RWPE2 (cell line): ENCODE data around the gene CA10.

ENCODE experiments used
- ATAC-seq: fragments of 200-7000 bp; cut with Tn5 transposase; 3 replicates; pipeline ENCODE4 v1.9.1; 2021; ENCODE audit warnings: low read depth
- DNase-seq: peaks from one replicate; pipeline ENCODE4 v3.0.0-alpha.2; 2020; ENCODE audit warnings: low spot score
- H3K27ac ChIP-seq: fragments of 450-650 bp; 2 replicates; pipeline ENCODE4 v1.5.1; 2017; ENCODE audit warnings: mild to moderate bottlenecking; ENCODE audit not compliant: poor library complexity, severe bottlenecking
- H3K27me3 ChIP-seq: fragments of 250-450 bp; sonication (Bioruptor Pico); 2 replicates; pipeline ENCODE4 v1.5.1; 2021; ENCODE audit warnings: mild to moderate bottlenecking, moderate library complexity; ENCODE audit not compliant: insufficient read depth, poor library complexity, severe bottlenecking
- H3K36me3 ChIP-seq: fragments of 250-450 bp; sonication (Bioruptor Pico); 2 replicates; pipeline ENCODE4 v1.5.1; 2020; ENCODE audit warnings: low read depth, mild to moderate bottlenecking, moderate library complexity
- H3K4me1 ChIP-seq: fragments of 250-450 bp; sonication (Bioruptor Pico); 2 replicates; pipeline ENCODE4 v1.5.1; 2021; ENCODE audit warnings: mild to moderate bottlenecking, moderate library complexity; ENCODE audit not compliant: insufficient read depth, poor library complexity, severe bottlenecking
- H3K4me3 ChIP-seq: fragments of 250-450 bp; sonication (Bioruptor Pico); 2 replicates; pipeline ENCODE4 v1.5.1; 2021; ENCODE audit warnings: mild to moderate bottlenecking, moderate library complexity; ENCODE audit not compliant: severe bottlenecking
- H3K9me3 ChIP-seq: fragments of 250-450 bp; sonication (Bioruptor Pico); 2 replicates; pipeline ENCODE4 v1.5.1; 2021; ENCODE audit warnings: mild to moderate bottlenecking, moderate library complexity; ENCODE audit not compliant: severe bottlenecking
- CTCF ChIP-seq: fragments of 450-650 bp; IDR thresholded peaks from one replicate; pipeline ENCODE4 v1.5.1; 2017; ENCODE audit warnings: mild to moderate bottlenecking, moderate library complexity; ENCODE audit not compliant: poor library complexity, severe bottlenecking

CA10 gene

GRCh38 chr17:51794466-51794865 is 364.0 kb downstream of the CA10 start:
- Histone ChIP-seq H3K4me3 (no peak overlapping the region), H3K9me3 (no peaks in the 10 kb centered on the region), H3K27me3 (peaks cover 8% of the 10 kb centered on the region), H3K36me3 (no peaks in the 10 kb centered on the region), H3K4me1 (no peaks in the 10 kb centered on the region), H3K27ac (no peak overlapping the region)
- ATAC-seq, result no peak
- TF ChIP-seq CTCF, result no peak
- no peak for DNase-seq

- H3K4me1 ChIP-seq, result no peaks in the 10 kb centered on the region
- no peaks in the 10 kb centered on the region for H3K36me3 ChIP-seq
- peaks cover 8% of the 10 kb centered on the region for H3K27me3 ChIP-seq
- no peak for DNase-seq
- ATAC-seq, result no peak
- no peak for TF ChIP-seq CTCF
- H3K4me3 ChIP-seq, result no peak overlapping the region
- H3K27ac ChIP-seq, result no peak overlapping the region
- no peaks in the 10 kb centered on the region for H3K9me3 ChIP-seq
Measured at GRCh38 chr17:51793686-51794085, 364.8 kb downstream of the CA10 start.

GRCh38 chr17:51778842-51779241 is 379.7 kb downstream of the CA10 start:
- ATAC-seq (no peak), DNase-seq (no peak)
- H3K27ac ChIP-seq, result no peak overlapping the region
- peaks cover 15% of the 10 kb centered on the region for H3K27me3 ChIP-seq
- no peaks in the 10 kb centered on the region for H3K36me3 ChIP-seq
- H3K4me3 ChIP-seq, result no peak overlapping the region
- H3K9me3 ChIP-seq, result no peaks in the 10 kb centered on the region
- no peaks in the 10 kb centered on the region for H3K4me1 ChIP-seq
- TF ChIP-seq CTCF, result no peak

GRCh38 chr17:51770027-51770759 is 388.3 kb downstream of the CA10 start:
- DNase-seq (no peak), ATAC-seq (peak; percentile 83)
- no peak for TF ChIP-seq CTCF
- Histone ChIP-seq H3K4me3 (no peak overlapping the region), H3K36me3 (no peaks in the 10 kb centered on the region), H3K27me3 (no peaks in the 10 kb centered on the region), H3K4me1 (peaks cover 6% of the 10 kb centered on the region), H3K27ac (no peak overlapping the region), H3K9me3 (no peaks in the 10 kb centered on the region)

GRCh38 chr17:51769231-51769630 is 389.3 kb downstream of the CA10 start:
- no peak overlapping the region for H3K27ac ChIP-seq
- no peak for DNase-seq
- no peaks in the 10 kb centered on the region for H3K36me3 ChIP-seq
- peaks cover 6% of the 10 kb centered on the region for H3K4me1 ChIP-seq
- no peak for TF ChIP-seq CTCF
- H3K27me3 ChIP-seq, result no peaks in the 10 kb centered on the region
- ATAC-seq, result no peak
- no peaks in the 10 kb centered on the region for H3K9me3 ChIP-seq
- H3K4me3 ChIP-seq, result no peak overlapping the region
